GM19397 (cell line): ENCODE data around the gene IQGAP2.

ENCODE experiments used
- ATAC-seq: cut with Tn5 transposase; IDR thresholded peaks from one replicate; pipeline ENCODE4 v1.9.1; 2021; ENCODE audit warnings: mild to moderate bottlenecking, moderate library complexity; ENCODE audit not compliant: unreplicated experiment

The IQGAP2 gene

GRCh38 chr5:76703707-76704106, 300.6 kb downstream of the IQGAP2 start:
- ATAC-seq: no peak

GRCh38 chr5:76704131-76704663, 301.1 kb downstream of the IQGAP2 start:
- ATAC-seq: no peak

DNA sequence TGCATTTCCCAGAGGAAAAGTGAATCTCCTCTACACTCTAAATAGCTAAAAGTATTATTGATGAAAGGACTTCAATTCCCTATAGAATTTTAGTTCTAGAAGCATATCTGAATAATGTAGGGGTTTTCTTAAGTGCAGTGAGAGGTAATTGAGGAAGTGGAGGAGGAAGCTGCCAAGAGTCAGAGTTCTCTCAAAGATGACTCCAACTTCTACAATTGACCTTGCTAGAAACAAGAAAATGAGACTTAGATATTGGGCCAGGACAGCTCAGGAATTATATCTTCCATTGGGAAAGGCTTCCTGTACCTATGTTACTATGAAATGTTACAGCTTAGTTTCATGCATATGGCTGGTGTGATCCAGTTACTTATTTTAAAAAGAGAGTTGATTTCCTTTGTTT, 302.5 kb downstream of the IQGAP2 start:
- ATAC-seq: no peak

DNA sequence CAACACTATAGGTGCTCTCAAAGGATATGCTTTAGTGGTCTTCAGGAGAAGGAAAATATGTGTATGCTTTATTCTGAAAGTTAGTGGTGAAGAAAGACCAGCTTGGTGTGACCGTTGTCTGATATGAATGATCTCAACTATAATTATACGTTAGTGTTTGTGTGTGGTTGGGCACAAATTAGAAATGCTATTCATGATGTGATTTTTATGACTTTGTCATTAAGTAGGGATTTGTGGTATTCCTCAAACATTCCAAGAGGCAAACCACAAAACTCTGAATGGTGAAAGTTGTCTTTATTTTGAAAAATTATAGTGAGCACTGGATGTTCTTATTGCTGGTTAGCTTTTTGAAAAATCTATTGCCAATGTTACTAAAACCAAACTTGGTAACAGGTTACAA, 306.7 kb downstream of the IQGAP2 start:
- no peak for ATAC-seq

- no peak for ATAC-seq
Measured at GRCh38 chr5:76710991-76711390, 307.9 kb downstream of the IQGAP2 start.

- ATAC-seq: no peak
Measured at GRCh38 chr5:76714751-76715485, 311.8 kb downstream of the IQGAP2 start.

- no peak for ATAC-seq
Measured at GRCh38 chr5:76715486-76715735, 312.3 kb downstream of the IQGAP2 start.

DNA sequence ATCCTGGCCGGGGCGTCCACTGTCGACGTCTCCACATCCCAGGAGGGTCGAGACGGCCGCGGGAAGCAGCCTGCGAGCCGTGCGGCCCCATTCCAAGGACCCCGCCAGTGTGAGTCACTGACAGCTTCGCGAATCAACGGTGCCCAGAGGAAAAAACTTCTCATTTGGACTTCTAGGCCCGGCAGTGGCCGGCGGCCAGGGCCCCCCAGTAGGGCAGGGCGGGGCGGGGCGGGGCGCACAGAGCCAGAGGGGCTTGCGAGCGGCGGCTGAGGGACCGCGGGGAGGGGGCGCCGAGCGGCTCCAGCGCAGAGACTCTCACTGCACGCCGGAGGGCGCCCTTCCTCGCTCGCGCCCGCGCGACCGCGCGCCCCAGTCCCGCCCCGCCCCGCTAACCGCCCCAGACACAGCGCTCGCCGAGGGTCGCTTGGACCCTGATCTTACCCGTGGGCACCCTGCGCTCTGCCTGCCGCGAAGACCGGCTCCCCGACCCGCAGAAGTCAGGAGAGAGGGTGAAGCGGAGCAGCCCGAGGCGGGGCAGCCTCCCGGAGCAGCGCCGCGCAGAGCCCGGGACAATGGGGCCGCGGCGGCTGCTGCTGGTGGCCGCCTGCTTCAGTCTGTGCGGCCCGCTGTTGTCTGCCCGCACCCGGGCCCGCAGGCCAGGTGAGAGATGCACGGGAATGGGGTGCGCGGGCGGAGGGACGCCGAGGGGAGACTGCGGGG, 312.8 kb downstream of the IQGAP2 start, which contains the start of gene F2R:
TSS of gene F2R (plus strand) at position 391 of the 720 bp plus-strand sequence. CDS start at position 573, 182 bp downstream.
- ATAC-seq: peak; percentile 51

DNA sequence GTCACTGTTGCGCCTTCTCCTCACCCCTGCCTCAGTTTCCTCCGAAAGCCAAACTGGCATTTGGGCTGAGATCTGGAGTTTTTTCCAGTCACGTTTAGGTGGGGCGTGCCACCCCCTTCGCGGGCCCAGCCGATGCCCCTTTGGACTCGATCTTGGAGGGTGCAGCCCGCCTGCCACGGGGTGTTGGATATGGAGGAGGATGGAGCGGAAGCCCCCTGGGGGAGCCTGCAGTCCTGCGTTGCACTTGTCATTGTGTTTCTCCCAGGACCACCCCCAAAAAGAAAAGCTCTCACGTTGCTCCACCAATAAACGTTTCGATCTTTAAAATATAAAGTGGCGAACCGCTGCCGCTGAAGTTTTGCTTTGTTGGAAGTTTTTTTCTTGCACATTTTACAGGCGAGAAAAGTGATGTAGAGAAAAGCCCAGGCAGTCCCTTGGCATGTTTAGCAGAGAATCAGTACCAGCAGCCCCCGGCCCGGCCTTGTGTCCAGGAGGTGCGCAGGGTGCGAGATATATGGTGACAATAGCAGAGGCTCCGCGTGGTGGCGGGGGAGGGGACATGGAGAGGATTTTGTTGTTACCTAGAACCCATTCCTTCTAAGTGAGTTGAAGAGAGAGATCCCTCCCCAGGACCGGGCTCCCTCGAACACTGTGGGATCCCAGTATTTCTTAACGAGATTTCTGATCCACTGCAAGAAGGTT, 313.5 kb downstream of the IQGAP2 start:
- peak; percentile 20 for ATAC-seq

GRCh38 chr5:76717222-76718083, 314.4 kb downstream of the IQGAP2 start:
- ATAC-seq: no peak

DNA sequence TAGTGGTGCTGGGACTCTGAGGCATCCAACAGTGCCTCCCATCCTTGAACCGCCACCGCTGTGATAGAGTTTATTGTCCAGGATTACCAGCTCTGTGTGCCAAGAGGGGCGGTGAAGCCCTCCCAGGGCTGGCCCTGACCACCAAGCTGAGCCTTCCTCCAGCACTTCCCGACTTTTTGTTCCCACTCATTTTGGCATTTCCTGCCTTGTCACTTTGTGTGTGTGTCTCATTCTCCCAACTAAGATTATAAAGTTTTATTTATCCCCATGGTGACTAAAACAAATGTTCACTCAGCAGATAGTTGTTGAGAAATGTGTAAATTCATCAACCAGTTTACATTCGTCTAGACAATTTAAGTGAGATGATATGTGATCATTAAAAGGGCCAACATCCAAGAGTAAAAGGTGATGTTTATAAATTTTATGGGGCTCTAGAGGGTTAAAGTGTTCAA, 315.3 kb downstream of the IQGAP2 start:
- no peak for ATAC-seq

DNA sequence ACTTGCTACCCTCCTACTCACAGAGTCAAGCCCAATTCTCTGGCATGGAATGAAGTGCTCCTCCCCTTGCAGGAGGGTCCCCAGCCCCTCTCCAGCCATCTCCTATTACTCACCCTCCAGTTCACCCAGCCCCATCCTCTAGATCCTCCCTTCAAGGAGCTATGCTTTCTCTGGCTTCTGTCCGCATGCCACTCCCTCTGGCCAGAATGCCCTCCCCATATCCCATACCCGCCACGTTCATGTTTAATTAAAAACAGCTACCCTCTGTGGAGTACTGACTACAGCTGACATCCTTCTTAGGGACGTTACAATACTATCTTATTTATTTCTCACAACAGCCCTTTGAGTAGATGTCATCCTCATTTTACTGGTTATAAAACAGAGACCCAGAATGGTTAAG, 315.8 kb downstream of the IQGAP2 start:
- ATAC-seq: no peak

DNA sequence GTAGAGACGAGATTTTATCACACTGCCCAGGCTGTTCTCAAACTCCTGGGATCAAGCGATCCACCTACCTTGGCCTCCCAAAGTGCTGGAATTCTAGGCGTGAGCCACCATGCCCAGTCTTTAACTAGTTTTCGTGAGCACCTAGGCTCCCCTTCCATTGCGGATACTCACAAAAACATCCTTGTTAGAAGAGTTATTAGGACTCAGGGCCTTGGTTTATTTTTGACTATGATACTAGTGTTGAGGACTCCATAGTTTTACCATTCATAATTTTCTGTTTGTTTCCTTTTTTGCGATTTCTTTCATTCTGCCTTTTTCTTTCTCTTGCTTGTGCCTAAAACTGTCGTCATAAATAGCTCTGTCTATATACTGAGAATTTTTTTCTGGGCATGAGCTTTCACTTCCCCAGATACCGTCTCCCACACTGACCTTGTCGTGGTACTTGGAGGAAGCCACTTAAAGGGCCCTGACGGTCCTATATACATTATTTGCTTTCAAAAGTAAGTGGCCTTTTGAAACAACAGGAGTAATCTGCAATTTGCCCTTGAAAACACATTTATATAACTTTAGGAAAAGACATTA, 318.0 kb downstream of the IQGAP2 start:
- ATAC-seq: peak; percentile 74

GRCh38 chr5:76723266-76723665, 320.2 kb downstream of the IQGAP2 start:
- no peak for ATAC-seq

- no peak for ATAC-seq
Measured at GRCh38 chr5:76723906-76724305, 320.8 kb downstream of the IQGAP2 start.

- no peak for ATAC-seq
Measured at GRCh38 chr5:76724871-76725270, 321.8 kb downstream of the IQGAP2 start.

DNA sequence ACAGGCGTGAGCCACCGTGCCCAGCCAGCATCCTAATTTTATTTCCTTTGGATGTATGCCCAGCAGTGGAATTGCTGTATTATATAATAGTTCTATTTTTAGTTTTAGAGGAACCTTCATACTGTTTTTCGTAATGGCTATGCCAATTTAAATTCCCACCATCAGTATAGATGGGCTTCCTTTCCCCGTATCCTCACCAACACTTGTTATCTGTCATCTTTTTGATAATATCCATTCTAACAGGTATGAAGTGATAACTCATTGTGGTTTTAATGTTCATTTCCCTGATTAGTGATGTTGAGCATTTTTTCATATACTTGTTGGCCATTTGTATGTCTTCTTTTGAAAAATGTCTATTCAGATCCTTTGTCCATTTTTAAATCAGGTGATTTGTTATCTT, 325.9 kb downstream of the IQGAP2 start:
- no peak for ATAC-seq

DNA sequence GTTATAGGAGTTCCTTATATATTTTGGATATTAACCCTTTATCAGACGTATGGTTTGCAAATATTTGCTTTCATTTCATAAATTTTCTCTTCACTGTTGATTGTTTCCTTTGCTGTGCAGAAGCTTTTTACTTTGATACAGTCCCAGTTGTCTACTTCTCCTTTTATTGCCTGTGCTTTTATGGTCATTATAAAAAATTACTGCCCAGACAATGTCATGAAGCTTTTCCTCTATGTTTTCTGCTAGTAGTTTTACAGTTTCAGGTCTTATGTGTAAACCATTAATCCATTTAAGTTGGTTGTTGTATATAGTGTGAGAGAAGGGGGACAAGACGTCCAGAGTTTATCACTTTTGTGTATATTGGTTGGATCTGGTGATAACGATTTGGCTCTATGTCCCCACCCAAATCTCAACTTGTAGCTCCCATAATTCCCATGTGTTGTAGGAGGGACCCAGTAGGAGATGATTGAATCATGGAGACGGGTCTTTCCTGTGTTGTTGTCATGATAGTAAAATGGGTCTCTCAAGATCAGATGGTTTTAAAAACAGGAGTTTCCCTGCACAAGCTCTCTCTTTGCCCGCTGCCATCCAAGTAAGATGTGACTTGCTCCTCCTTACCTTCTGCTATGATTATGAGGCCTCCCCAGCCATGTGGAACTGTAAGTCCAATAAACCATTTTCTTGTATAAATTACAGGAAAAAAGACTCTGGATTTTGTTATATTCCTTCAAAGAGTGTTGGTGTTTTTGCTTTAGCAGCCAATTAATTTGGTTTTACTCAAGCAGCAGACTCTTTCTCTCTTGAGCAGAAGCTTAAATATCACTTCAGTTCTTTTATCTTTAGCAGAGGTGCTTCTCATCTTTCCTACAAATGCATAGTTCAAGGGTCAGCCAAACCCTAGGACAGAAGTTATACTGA, 326.5 kb downstream of the IQGAP2 start:
- no peak for ATAC-seq

GRCh38 chr5:76732405-76733048, 329.4 kb downstream of the IQGAP2 start:
- ATAC-seq: no peak
